Ovary (tissue), 9 donors: ENCODE results near the gene PRPF40B. TPM values are rescaled to one million over a fixed set of nuclear protein-coding genes. Genes with fewer than 3 reads are reported as not detected.

Experiments used
- DNase-seq, 5 donors: peaks; one replicate each; pipeline ENCODE4 v3.0.0-alpha.2; 2019 to 2020
- H3K27ac ChIP-seq, 2 donors: fragments of 200-600 bp; one replicate each; pipeline versions ENCODE4 v1.5.1 to v1.8.0; 2019 to 2022
- H3K27me3 ChIP-seq: fragments of 200-600 bp; one replicate; pipeline ENCODE4 v1.8.0; 2022
- H3K36me3 ChIP-seq: fragments of 200-600 bp; sonication (generic); one replicate; pipeline ENCODE4 v1.5.1; 2019
- H3K4me1 ChIP-seq: one replicate; pipeline ENCODE4 v1.8.1; 2013; ENCODE audit warnings: mild to moderate bottlenecking, moderate library complexity; ENCODE audit not compliant: insufficient read depth
- H3K4me3 ChIP-seq: fragments of 200-600 bp; sonication (generic); one replicate; pipeline ENCODE4 v1.5.1; 2017
- H3K9me3 ChIP-seq, 2 donors: fragments of 200-600 bp in 1 of 2; sonication (generic) in 1 of 2; one replicate each; pipeline versions ENCODE4 v1.5.1 to v1.8.1; 2013 to 2019; ENCODE audit warnings: mild to moderate bottlenecking in 1 of 2, moderate library complexity in 1 of 2
- EP300 ChIP-seq: sonication (generic); formaldehyde crosslinking; IDR thresholded peaks from one replicate; pipeline ENCODE4 v1.6.1; 2017; ENCODE audit warnings: antibody characterized with exemption
- POLR2A ChIP-seq: fragments of 450-650 bp; IDR thresholded peaks from one replicate; pipeline ENCODE4 v1.6.1; 2017; ENCODE audit warnings: antibody characterized with exemption, mild to moderate bottlenecking, moderate library complexity
- WGBS, 3 donors: extraction: QIAGEN DNeasy Blood & Tissue Kit in 1 of 3; methylation state at CpG; one replicate each; pipeline versions ENCODE4 v1.1.5 to v1.1.7; 2013 to 2017; 5-methylcytosine and 5-hydroxymethylcytosine counted together
- intact Hi-C, 4 donors: fragments of 100-400 bp; cut with DNase I; formaldehyde crosslinking; loops; one replicate each; pipeline versions ENCODE4 v1.11.0 to v1.15.1; 2022 to 2023
- polyA plus RNA-seq, 2 donors: library from polyadenylated mRNA; stranded (reverse); fragments of 200-250 nt in 1 of 2; fragments of 350-450 nt in 1 of 2; fragmentation: Illumina TruSeq in 1 of 2; extraction: RNeasy Lipid Tissue Mini Kit (QIAGEN cat#74804) in 1 of 2; gene quantifications; one replicate each; pipeline ENCODE4 v1.2.3, GENCODE V29; 2013 to 2014
- total RNA-seq, 7 donors: library from RNA; depleted of rRNA in 2 of 7; stranded (reverse); fragments of >200 nt in 2 of 7; fragmentation: NEBNext Ultra II Directional in 3 of 7; extraction: Animal tissue kit (Norgen Biotek cat#: 25700) in 3 of 7; gene quantifications; one replicate each; pipeline versions ENCODE4 v1.1.0 to v1.2.4, GENCODE V29; 2016 to 2023
- TF ChIP-seq, protein P1 (sequence below), 3 donors: fragments of 450-650 bp in 2 of 3; fragments of 200-600 bp in 1 of 3; IDR thresholded peaks; one replicate each; pipeline versions ENCODE4 v1.5.1 to v1.8.0; 2016 to 2022; ENCODE audit warnings: antibody characterized with exemption in 3 of 3, mild to moderate bottlenecking in 1 of 3
- donor health status: DM: no; HTN: no; CAD: no; lungs with moderate emphysema.
- donor health status: DM: no; HTN: no; CAD: no.
- donor health status: Bipolar disorder and iron deficiency.
- donor health status: DM: yes; HTN: yes; CAD: no.
- donor health status: DM: no; HTN: no; CAD: no.
- donor health status: DM: yes; HTN: yes; CAD: no.

The PRPF40B gene
- total and polyA plus RNA-seq, 9 donors = 13.4 to 72.6 (median 33.8) TPM

DNA sequence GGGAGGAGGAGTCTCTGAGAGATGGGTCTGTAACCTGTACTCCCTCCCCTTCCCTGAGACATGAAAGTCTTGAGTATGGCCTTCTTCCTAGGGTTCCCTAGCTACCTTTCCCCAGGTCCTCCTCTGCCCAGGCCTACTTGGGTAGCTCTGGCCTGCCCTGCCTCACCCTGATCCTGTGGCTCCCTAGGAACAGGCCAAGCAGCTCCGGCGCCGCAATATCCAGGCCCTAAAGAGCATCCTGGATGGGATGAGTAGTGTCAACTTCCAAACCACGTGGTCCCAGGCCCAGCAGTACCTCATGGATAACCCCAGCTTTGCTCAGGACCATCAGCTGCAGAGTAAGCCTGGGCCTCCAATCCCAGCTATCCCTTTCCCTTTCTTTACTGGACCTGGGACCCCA, 12.3 kb downstream of the PRPF40B start:
- intact Hi-C loops = no loop called here
- no peaks in the 10 kb centered on the region for H3K36me3 ChIP-seq
- TF ChIP-seq, protein P1, sequence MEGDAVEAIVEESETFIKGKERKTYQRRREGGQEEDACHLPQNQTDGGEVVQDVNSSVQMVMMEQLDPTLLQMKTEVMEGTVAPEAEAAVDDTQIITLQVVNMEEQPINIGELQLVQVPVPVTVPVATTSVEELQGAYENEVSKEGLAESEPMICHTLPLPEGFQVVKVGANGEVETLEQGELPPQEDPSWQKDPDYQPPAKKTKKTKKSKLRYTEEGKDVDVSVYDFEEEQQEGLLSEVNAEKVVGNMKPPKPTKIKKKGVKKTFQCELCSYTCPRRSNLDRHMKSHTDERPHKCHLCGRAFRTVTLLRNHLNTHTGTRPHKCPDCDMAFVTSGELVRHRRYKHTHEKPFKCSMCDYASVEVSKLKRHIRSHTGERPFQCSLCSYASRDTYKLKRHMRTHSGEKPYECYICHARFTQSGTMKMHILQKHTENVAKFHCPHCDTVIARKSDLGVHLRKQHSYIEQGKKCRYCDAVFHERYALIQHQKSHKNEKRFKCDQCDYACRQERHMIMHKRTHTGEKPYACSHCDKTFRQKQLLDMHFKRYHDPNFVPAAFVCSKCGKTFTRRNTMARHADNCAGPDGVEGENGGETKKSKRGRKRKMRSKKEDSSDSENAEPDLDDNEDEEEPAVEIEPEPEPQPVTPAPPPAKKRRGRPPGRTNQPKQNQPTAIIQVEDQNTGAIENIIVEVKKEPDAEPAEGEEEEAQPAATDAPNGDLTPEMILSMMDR (IDR thresholded peaks at IDR 0.05) = no peak
- TF ChIP-seq EP300 = no peak
- no peak for TF ChIP-seq POLR2A
- no peak overlapping the region for H3K27ac ChIP-seq
- H3K4me1 ChIP-seq = peaks cover 6% of the 10 kb centered on the region
- 85 to 89% (median 86%) methylated on average over 4 of the region's 4 CpGs for WGBS, 3 donors
- H3K27me3 ChIP-seq = no peaks in the 10 kb centered on the region
- H3K4me3 ChIP-seq = no peak overlapping the region
- no peak for DNase-seq
- no peaks in the 10 kb centered on the region for H3K9me3 ChIP-seq

- WGBS, 3 donors = 19 to 35% (median 21%) methylated on average over 13 of the region's 13 CpGs
- Histone ChIP-seq H3K9me3 (no peaks in the 10 kb centered on the region), H3K27ac (peak overlapping the region in 1 of 2 donors; percentile 44), H3K4me1 (peaks cover 6% of the 10 kb centered on the region), H3K27me3 (no peaks in the 10 kb centered on the region), H3K36me3 (no peaks in the 10 kb centered on the region), H3K4me3 (no peak overlapping the region)
- TF ChIP-seq POLR2A (no peak), EP300 (no peak)
- TF ChIP-seq, protein P1 (IDR thresholded peaks at IDR 0.05) = no peak
- DNase-seq = peak; percentile 46 to 73 (median 66)
- intact Hi-C loops = no loop called here
Observed at GRCh38 chr12:49636574-49636973, 13.2 kb downstream of the PRPF40B start.

GRCh38 chr12:49636979-49637755, 13.8 kb downstream of the PRPF40B start:
- H3K27ac ChIP-seq = peak overlapping the region in 1 of 2 donors; percentile 44
- H3K4me3 ChIP-seq = no peak overlapping the region
- no peaks in the 10 kb centered on the region for H3K9me3 ChIP-seq
- DNase-seq = peak; percentile 59 to 78 (median 65)
- no peaks in the 10 kb centered on the region for H3K36me3 ChIP-seq
- H3K27me3 ChIP-seq = no peaks in the 10 kb centered on the region
- intact Hi-C loops = no loop called here
- 3 to 5% (median 4%) methylated on average over 9 of the region's 9 CpGs for WGBS, 3 donors
- TF ChIP-seq, protein P1 (IDR thresholded peaks at IDR 0.05) = peak; percentile 27 to 72 (median 69)
- TF ChIP-seq POLR2A (no peak), EP300 (no peak)
- H3K4me1 ChIP-seq = peaks cover 6% of the 10 kb centered on the region

- 78 to 85% (median 83%) methylated on average over 17 of the region's 17 CpGs for WGBS, 3 donors
- H3K4me3 ChIP-seq = no peak overlapping the region
- H3K4me1 ChIP-seq = peaks cover 4% of the 10 kb centered on the region
- intact Hi-C loops = no loop called here
- no peak for TF ChIP-seq POLR2A
- TF ChIP-seq EP300 = no peak
- TF ChIP-seq, protein P1 (IDR thresholded peaks at IDR 0.05) = no peak
- DNase-seq = peak in 2 of 5 donors; percentile 17 to 32
- H3K36me3 ChIP-seq = no peaks in the 10 kb centered on the region
- H3K9me3 ChIP-seq = no peaks in the 10 kb centered on the region
- no peaks in the 10 kb centered on the region for H3K27me3 ChIP-seq
- no peak overlapping the region for H3K27ac ChIP-seq
Observed at GRCh38 chr12:49641748-49642369, 18.5 kb downstream of the PRPF40B start.
